Measurements from ENCODE around the gene CDH13.

CDH13 gene

DNA sequence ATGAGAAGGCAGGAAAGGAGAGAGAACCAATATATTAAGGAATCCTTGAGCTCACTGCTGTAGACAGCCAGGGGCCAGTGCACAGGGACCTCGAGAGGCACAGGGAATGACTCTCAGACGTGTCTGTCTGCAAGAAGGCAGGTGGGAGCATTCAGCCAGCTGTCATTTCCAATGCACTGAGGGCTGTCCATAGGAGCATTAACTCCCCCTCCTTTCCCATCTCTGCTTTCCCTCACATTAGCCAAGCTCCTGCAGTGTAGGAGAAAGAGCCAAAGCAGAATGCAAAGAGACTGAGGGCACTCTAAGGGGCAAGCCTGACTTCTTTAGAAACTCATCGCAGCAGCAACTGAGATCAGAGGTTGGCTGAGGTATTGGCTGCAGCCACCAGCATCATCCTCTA lies 218.3 kb downstream of the CDH13 start:
- no peak for DNase-seq (ENCODE audit: low spot score)

GRCh38 chr16:82846806-82847205 lies 220.0 kb downstream of the CDH13 start:
- no peak for DNase-seq (ENCODE audit: low spot score)

GRCh38 chr16:82848013-82848412 lies 221.2 kb downstream of the CDH13 start:
- no peak for DNase-seq (ENCODE audit: low spot score)

GRCh38 chr16:82852388-82853008 lies 225.7 kb downstream of the CDH13 start:
- DNase-seq (ENCODE audit: low spot score): no peak

DNA sequence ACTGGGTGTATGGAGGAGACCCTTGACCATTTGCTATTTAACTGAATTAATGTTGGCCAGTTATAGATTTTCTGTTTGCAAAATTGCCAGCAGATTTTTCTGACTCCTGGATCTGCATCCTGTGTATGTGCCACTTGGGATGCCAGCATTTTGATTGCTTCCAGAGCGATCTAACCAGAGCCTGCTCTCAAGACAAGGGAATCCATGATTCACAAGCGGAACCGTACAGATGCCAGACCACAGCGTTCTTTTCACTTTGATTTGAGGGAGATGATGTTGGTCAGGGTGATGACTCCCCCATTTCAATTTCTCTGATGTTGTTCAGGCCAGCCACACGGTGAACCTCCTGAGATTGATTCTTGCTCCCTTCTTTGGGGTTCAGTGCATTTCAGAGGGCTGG lies 228.7 kb downstream of the CDH13 start:
- DNase-seq (ENCODE audit: low spot score): no peak

- no peak for DNase-seq (ENCODE audit: low spot score)
Measured at GRCh38 chr16:82857693-82858365, 231.1 kb downstream of the CDH13 start.

GRCh38 chr16:82859662-82860061 lies 232.9 kb downstream of the CDH13 start:
- DNase-seq (ENCODE audit: low spot score): no peak

GRCh38 chr16:82860071-82860470 lies 233.3 kb downstream of the CDH13 start:
- no peak for DNase-seq (ENCODE audit: low spot score)

DNA sequence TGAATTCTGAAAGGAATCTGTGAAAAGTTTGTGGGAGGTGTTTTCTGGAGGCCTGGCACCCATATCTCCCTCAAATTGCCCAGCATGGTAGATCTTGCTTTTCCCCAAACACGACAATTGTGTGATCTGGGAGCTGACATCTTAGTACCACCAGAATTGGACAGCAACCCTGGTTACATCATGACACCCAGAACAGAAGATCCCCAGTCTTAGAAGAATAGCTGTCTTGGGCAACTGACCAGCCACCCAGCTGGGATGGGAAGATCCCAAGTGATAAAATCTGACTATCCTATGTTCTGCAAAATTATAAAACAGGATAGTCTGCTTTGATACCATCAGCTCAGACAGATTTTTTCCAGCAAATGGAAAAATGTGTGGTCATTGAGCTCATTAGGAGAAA lies 235.3 kb downstream of the CDH13 start:
- no peak for DNase-seq (ENCODE audit: low spot score)

DNA sequence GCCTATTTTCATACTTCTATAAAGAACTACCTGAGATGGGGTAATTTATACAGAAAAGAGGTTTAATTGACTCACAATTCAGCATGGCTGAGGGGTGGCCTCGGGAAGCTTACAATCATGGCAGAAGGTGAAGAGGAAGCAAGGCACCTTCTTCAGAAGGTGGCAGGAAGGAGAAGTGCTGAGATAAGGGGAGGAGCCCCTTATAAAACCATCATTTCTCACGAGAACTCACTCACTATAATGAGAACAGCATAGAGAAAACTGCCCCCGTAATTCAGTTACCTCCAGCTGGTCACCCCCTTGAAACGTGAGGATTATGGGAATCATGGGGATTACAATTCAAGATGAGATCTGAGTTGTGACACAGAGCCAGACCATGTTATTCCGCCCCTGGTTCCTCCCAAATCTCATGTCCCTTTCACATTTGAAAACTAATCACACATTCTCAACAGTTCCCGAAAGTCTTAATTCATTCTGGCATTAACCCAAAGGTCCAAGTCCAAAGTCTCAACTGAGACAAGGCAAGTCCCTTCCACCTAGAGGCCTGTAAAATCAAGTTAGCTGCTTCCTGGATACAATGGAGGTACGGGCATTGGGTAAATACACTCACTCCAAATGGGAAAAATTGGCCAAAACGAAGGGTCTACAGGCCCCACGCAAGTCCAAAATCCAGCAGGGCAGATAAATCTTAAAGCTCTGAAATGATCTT lies 237.7 kb downstream of the CDH13 start:
- no peak for DNase-seq (ENCODE audit: low spot score)

- DNase-seq (ENCODE audit: low spot score): no peak
Measured at GRCh38 chr16:82865412-82865811, 238.6 kb downstream of the CDH13 start.

GRCh38 chr16:82867485-82867884 lies 240.7 kb downstream of the CDH13 start:
- no peak for DNase-seq (ENCODE audit: low spot score)

DNA sequence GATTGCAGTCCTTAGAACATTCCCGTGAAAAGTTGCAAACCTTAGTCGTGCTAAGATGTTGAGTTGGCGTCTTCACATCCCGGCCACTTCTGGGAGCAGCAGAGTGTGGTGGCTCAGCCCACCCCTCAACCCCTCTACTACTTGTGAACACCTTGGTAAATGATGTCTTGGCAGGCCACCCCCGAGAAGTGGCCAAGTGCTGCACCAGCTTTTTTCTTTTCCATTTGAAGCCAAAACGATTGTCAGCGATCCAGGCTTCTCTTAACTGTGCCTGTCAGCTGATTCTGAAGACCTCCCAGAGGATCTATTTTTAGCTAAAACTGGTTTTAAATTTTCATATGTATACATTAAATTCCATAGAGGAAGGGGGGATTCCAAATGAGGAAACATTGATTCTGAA lies 247.5 kb downstream of the CDH13 start:
- no peak for DNase-seq (ENCODE audit: low spot score)

DNA sequence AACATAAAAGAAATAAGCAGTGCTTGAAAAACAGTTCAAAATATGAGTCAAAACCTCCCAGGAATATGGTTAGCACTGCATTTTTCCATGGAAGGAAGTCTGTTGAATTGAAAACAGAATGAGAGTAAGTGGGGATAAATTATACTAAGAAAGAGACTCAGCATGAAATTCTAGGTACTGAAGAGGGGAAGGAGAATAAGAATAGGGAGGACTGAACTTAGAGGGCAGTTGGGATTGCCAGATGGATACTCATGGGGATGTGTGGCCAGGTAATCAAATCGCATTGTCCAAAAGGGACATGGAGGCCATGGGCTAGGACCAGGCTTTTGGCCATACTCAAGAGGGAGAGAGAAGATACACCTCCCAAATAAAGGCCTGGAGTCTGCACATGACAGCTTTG lies 247.9 kb downstream of the CDH13 start:
- no peak for DNase-seq (ENCODE audit: low spot score)

- DNase-seq (ENCODE audit: low spot score): no peak
Measured at GRCh38 chr16:82876951-82877350, 250.2 kb downstream of the CDH13 start.

GRCh38 chr16:82878466-82878865 lies 251.7 kb downstream of the CDH13 start:
- DNase-seq (ENCODE audit: low spot score): no peak

DNA sequence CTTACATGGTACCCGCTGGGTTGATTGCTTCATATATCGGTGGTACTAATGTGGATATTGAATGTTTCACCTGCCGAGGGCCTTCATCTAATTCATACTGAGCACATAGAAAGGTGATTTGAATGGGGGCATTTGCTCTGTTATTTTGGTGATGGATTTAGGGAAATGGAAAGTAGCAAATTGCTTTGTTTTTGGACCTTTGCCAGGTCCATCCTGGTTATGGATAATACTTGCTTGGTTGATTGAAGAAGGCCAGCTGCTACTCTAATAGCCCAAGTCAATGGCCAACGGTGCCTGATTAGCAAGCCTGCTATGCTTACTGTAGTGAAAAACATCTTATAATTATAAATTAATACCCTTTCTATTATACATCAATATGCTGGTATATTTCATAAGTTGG lies 253.6 kb downstream of the CDH13 start:
- DNase-seq (ENCODE audit: low spot score): no peak

DNA sequence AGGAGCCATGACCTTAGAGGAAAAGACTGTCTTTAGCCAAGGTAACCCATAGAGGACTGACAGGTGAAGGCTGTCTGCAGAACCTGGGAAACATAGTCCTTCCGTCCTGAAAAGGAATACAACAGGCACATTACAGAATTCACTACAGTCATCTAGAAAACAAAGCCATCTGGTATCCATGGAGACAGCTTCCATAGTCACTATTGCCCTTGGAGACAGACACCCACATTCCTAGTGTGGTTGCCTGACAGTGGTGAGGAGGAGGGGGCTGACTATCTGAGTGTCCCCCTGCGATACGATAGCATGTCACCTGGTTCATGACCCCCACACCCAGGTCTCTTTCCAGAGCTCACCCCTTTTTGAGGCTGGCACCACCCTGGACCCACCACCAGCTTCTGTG lies 254.7 kb downstream of the CDH13 start:
- DNase-seq (ENCODE audit: low spot score): no peak

DNA sequence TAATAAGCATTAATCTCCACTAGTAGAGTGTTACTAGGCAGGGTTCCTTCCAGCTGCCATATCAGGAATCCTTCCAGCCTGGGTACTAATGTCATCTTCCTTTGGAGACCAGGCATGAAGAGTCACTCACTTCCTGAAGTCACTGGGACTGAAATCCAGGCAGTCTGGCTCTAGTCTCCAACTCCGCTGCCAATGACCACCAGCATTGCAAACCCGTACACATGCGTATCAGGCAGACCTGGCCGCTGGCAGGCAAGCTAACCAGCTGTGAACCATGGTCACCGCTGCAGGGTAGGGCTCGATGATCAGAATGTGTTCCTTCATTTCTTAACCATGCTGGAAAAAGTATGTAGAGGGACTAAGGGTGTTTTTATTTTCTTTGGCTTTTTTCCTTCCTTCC lies 255.5 kb downstream of the CDH13 start:
- DNase-seq (ENCODE audit: low spot score): no peak

DNA sequence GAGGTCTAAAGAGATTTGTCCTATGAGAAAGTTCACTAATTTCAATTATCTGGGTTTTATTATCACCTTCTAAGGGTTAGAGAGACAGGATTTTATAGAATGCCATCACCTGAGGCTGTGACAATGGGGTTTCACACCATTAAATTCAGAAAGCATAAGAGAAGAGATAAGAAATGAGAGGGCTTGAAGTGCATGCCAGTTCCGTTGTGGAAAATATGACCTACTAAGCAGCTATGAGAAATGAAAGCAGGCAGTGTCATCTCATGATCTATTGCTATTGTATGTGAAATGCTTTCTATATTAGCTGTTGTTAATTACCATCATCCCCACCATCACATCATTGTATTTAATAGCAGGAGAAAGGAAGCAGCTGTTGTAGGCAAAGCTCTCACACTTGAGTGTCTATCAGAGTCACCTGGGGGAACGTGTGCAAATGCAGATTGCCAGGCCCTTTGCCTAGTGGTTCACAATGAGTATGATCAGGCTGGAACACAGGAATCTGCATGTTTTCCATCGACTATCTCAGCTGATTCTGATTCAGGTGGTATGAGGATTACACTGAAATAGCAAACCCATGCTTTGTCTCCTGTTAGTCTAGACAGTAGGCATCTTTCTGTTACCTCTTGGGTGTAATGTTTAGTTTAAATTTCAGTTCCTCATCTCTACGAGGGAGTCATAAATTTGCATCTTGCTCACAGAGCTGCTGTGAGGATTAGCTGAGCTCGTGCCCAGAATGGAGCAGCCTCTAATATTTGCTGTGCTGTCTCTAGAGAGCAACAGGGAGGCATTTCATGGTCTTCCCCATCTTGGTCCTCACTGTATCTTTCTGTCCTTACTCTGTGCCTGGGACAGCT lies 256.4 kb downstream of the CDH13 start:
- no peak for DNase-seq (ENCODE audit: low spot score)

- no peak for DNase-seq (ENCODE audit: low spot score)
Measured at GRCh38 chr16:82884320-82884898, 257.6 kb downstream of the CDH13 start.

GRCh38 chr16:82886146-82886545 lies 259.4 kb downstream of the CDH13 start:
- DNase-seq (ENCODE audit: low spot score): no peak
